Medulla oblongata (tissue), 1 donor: ENCODE measurements around the gene ATXN2.
"Not testable (repeated sequence)": the region's sequence is repeated elsewhere in the genome, so short reads cannot be mapped to it uniquely, and the experiment has no call there.

Experiments
- DNase-seq: peaks from one replicate; pipeline ENCODE4 v3.0.0-alpha.2; 2015; ENCODE audit errors: extremely low spot score

ATXN2 gene

GRCh38 chr12:111574797-111575443 lies 24.2 kb downstream of the ATXN2 start:
- no peak for DNase-seq

- no peak for DNase-seq
These were observed 25.6 kb downstream of the ATXN2 start for GRCh38 chr12:111573476-111573875.

- no peak for DNase-seq
These were observed 28.8 kb downstream of the ATXN2 start for GRCh38 chr12:111570084-111570961.

- no peak for DNase-seq
These were observed 29.6 kb downstream of the ATXN2 start for GRCh38 chr12:111569363-111570083.

- not testable (repeated sequence) for DNase-seq
These were observed 38.3 kb downstream of the ATXN2 start for GRCh38 chr12:111560844-111561243.

GRCh38 chr12:111558107-111558376 lies 41.1 kb downstream of the ATXN2 start:
- DNase-seq = no peak

GRCh38 chr12:111557271-111558106 lies 41.6 kb downstream of the ATXN2 start:
- DNase-seq = no peak

GRCh38 chr12:111556676-111557075 lies 42.4 kb downstream of the ATXN2 start:
- no peak for DNase-seq

GRCh38 chr12:111555313-111555712 lies 43.8 kb downstream of the ATXN2 start:
- DNase-seq = not testable (repeated sequence)

GRCh38 chr12:111546758-111547383 lies 52.2 kb downstream of the ATXN2 start:
- DNase-seq = no peak

GRCh38 chr12:111546171-111546570 lies 52.9 kb downstream of the ATXN2 start:
- no peak for DNase-seq

GRCh38 chr12:111544032-111544431 lies 55.1 kb downstream of the ATXN2 start:
- DNase-seq = no peak

- no peak for DNase-seq
These were observed 66.4 kb downstream of the ATXN2 start for GRCh38 chr12:111532751-111533150.

GRCh38 chr12:111529424-111530368 lies 69.4 kb downstream of the ATXN2 start:
- DNase-seq = peak; percentile 75

- DNase-seq = no peak
These were observed 75.4 kb downstream of the ATXN2 start for GRCh38 chr12:111523587-111524167.

GRCh38 chr12:111521801-111522200 lies 77.3 kb downstream of the ATXN2 start:
- DNase-seq = no peak

- DNase-seq = no peak
These were observed 79.2 kb downstream of the ATXN2 start for GRCh38 chr12:111519937-111520336.

GRCh38 chr12:111519083-111519482 lies 80.0 kb downstream of the ATXN2 start:
- DNase-seq = no peak

- DNase-seq = not testable (repeated sequence)
These were observed 91.4 kb downstream of the ATXN2 start for GRCh38 chr12:111507719-111508118.

GRCh38 chr12:111507258-111507657 lies 91.9 kb downstream of the ATXN2 start:
- not testable (repeated sequence) for DNase-seq
